Activated T-cell treated with anti-CD3 and anti-CD28 coated beads for 4 hours (primary cell): ENCODE results near the gene SLCO1B3.

Source experiments
- DNase-seq: peaks from one replicate; pipeline ENCODE4 v3.0.0-alpha.2; 2020

The SLCO1B3 gene

GRCh38 chr12:20885552-20885951, 75.0 kb downstream of the SLCO1B3 start:
- DNase-seq = no peak

DNA sequence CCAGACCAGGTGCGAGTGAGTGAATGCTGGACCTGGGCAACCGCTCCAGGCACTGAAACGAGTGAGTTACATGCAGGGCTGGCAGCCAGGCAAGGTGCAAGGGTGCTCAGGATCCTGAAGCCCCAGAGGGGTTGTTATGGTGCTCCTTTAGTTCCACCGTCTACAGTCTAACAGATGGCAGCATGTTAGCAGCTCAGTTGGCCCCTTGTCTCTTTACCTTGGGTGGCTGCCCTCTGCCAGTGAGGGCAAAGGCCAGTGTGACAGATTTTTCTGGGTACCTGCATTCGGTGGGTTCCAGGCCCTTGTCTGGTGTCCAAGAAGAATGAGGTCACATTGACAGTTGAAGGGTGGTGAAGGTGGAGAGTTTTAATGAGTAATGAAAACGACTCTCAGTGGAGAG, 106.8 kb downstream of the SLCO1B3 start:
- no peak for DNase-seq

DNA sequence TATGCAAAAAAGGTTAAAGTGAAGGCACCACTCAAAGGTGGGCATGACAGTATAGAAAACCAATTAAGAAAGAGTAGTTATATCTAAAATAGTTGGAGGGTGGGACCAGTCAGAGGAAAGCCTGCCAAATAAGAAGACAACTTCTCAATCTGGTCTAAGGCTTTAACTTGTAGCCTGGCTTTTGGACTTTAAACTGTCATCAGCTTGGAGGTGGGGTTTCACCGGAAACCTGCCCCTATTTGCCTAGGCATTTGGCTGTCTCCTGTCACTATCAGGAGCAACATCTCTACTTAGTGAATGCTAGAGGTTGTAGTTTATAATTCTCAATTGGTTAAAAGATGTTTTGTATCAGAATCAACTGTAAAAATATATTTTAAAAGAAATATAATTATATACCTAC, 107.3 kb downstream of the SLCO1B3 start:
- DNase-seq = no peak

- DNase-seq = no peak
These were observed 121.4 kb downstream of the SLCO1B3 start for GRCh38 chr12:20931894-20932293.

- DNase-seq = no peak
These were observed 136.2 kb downstream of the SLCO1B3 start for GRCh38 chr12:20946732-20947131.

- DNase-seq = no peak
These were observed 139.7 kb downstream of the SLCO1B3 start for GRCh38 chr12:20950248-20950647.

DNA sequence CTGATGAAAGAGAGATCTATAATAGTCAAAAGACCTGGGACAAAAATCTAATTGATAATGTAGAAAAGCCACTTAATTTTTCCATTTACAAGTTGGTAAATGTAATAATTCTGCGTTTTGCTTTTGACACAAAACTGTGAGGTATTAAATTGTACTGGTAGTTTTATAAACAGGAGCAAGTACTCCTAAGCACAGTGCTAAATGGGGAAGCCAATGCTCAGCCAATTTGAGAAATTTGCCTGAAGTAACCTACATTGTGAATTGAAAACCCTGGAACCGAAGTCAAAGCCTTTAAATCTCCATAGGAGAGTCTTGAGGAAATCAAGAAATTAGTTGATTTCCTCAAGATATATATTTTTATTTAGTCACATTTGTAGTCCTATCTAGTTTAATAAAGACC, 152.8 kb downstream of the SLCO1B3 start:
- no peak for DNase-seq

DNA sequence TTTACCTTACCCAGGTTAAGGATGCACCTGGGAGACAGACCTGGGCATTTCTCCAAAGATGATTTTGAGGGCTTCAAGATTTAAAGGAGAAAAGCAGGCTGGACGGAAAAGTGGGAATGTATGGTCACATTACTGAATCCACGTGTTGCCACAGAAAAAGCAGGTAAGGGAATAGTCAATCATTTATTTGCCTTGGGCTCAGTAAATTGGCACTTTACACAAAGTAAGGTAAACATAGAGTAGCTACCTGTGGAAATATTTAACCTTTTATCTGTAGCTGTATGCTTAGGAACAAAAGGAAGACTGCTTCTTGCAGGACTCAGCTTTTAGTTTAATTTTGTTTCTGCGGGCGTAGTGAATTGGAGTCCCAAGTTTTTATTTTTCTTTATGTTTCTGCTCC, 153.3 kb downstream of the SLCO1B3 start:
- no peak for DNase-seq
